GM12878 (cell line): ENCODE data around the gene MYBBP1A. TPM values are rescaled to one million over a fixed set of nuclear protein-coding genes. Genes with fewer than 3 reads are reported as not detected.

Experiments
- BCL11A ChIP-seq: IDR thresholded peaks from 2 replicates; pipeline ENCODE4 v1.6.1; 2011; ENCODE audit warnings: low read depth, low read length
- BMI1 ChIP-seq: fragments of 450-650 bp; IDR thresholded peaks from 2 replicates; pipeline ENCODE4 v1.6.1; 2016; ENCODE audit warnings: mild to moderate bottlenecking, moderate library complexity, borderline replicate concordance
- CBX5 ChIP-seq: sonication (generic); IDR thresholded peaks from 2 replicates; pipeline ENCODE4 v1.6.1; 2016; ENCODE audit warnings: low read depth, moderate library complexity, mild to moderate bottlenecking, inconsistent platforms
- ETV6 ChIP-seq, 2 experiments: fragments of 450-650 bp in 1 of 2; IDR thresholded peaks in 1 of 2; conservative IDR thresholded peaks in 1 of 2; 2 replicates each; pipeline ENCODE4 v1.6.1; 2014; ENCODE audit warnings: antibody characterized with exemption in 1 of 2, borderline replicate concordance in 1 of 2, low read depth in 1 of 2, mild to moderate bottlenecking in 1 of 2, moderate library complexity in 1 of 2
- MTA2 ChIP-seq: fragments of 450-650 bp; IDR thresholded peaks from 2 replicates; pipeline ENCODE4 v1.6.1; 2016; ENCODE audit warnings: low read depth, mild to moderate bottlenecking, moderate library complexity
- MTA3 ChIP-seq: IDR thresholded peaks from 2 replicates; pipeline ENCODE4 v1.6.1; 2012; ENCODE audit warnings: low read length, inconsistent platforms, borderline replicate concordance
- NBN ChIP-seq: fragments of 450-650 bp; IDR thresholded peaks from 2 replicates; pipeline ENCODE4 v1.6.1; 2016
- NFXL1 ChIP-seq: fragments of 450-650 bp; IDR thresholded peaks from 2 replicates; pipeline ENCODE4 v1.6.1; 2017; ENCODE audit warnings: antibody characterized with exemption, mild to moderate bottlenecking, borderline replicate concordance
- NKRF ChIP-seq: fragments of 450-650 bp; conservative IDR thresholded peaks from 2 replicates; pipeline ENCODE4 v1.6.1; 2017; ENCODE audit warnings: mild to moderate bottlenecking, moderate library complexity
- PRDM15 ChIP-seq: fragments of 450-650 bp; formaldehyde crosslinking; IDR thresholded peaks from 2 replicates; pipeline ENCODE4 v1.4.0; 2020; ENCODE audit warnings: mild to moderate bottlenecking, moderate library complexity
- RB1 ChIP-seq: fragments of 450-650 bp; formaldehyde crosslinking; IDR thresholded peaks from 2 replicates; pipeline ENCODE4 v1.6.1; 2017; ENCODE audit warnings: mild to moderate bottlenecking, borderline replicate concordance
- RELB ChIP-seq: fragments of 450-650 bp; IDR thresholded peaks from 2 replicates; pipeline ENCODE4 v1.6.1; 2017; ENCODE audit warnings: low read depth, mild to moderate bottlenecking, moderate library complexity
- SIX5 ChIP-seq: IDR thresholded peaks from 2 replicates; pipeline ENCODE4 v1.6.1; 2011; ENCODE audit warnings: mild to moderate bottlenecking, low read depth, low read length, moderate library complexity; ENCODE audit not compliant: severe bottlenecking
- SMC3 ChIP-seq: IDR thresholded peaks from 2 replicates; pipeline ENCODE4 v1.6.1; 2011; ENCODE audit warnings: low read length, improper control_type of control experiment, borderline replicate concordance
- TCF7 ChIP-seq: IDR thresholded peaks from 2 replicates; pipeline ENCODE4 v1.6.1; 2014; ENCODE audit warnings: antibody characterized with exemption, borderline replicate concordance
- ZBTB40 ChIP-seq: fragments of 450-650 bp; IDR thresholded peaks from 2 replicates; pipeline ENCODE4 v1.6.1; 2016; ENCODE audit warnings: mild to moderate bottlenecking, moderate library complexity, borderline replicate concordance
- polyA plus RNA-seq, 11 experiments: library from polyadenylated mRNA; depleted of rRNA in 4 of 11; unstranded in 6 of 11; stranded (reverse) in 5 of 11; fragments of >200 nt; fragmentation: Nextera tagmentation in 4 of 11; fragmentation: Illumina TruSeq in 1 of 11; extraction: Ambion mirVana in 4 of 11; extraction: Trizol in 1 of 11; gene quantifications; 1 replicate in 1 of 11; 2 replicates in 10 of 11; pipeline versions ENCODE4 v1.2.1 to v1.2.3, GENCODE V29; 2011 to 2016; ENCODE audit warnings: inconsistent platforms in 2 of 11, missing spikeins in 2 of 11, low read depth in 1 of 11
- total RNA-seq, 4 experiments: library from RNA; depleted of rRNA in 3 of 4; stranded (reverse); fragments of >200 nt in 3 of 4; fragmentation: Illumina TruSeq in 1 of 4; extraction: Trizol in 1 of 4; gene quantifications; 2 replicates each; pipeline versions ENCODE4 v1.2.1 to v1.2.3, GENCODE V29; 2013 to 2021

MYBBP1A gene
- total and polyA plus RNA-seq, 10 of the 15 experiments (the other 5 are each of a cell fraction or from before 2014, with no cell fraction given), result 2.5 to 121 (median 71.6) TPM

GRCh38 chr17:4565209-4566141 is 10.3 kb upstream of the MYBBP1A start (continued):
- no peak for TF ChIP-seq RELB
- peak; percentile 94; the same call in 1 of the 2 replicates for TF ChIP-seq RB1
- TF ChIP-seq NBN, result no peak
- TF ChIP-seq BCL11A, result no peak
- TF ChIP-seq MTA3, result no peak
- TF ChIP-seq NKRF, result no peak
- TF ChIP-seq MTA2, result no peak
- TF ChIP-seq NFXL1, result no peak
- no peak for TF ChIP-seq PRDM15 (CRISPR knock-in tag)
- TF ChIP-seq TCF7, result no peak
- TF ChIP-seq BMI1, result no peak
- peak; percentile 47; the same call in 1 of the 2 replicates for TF ChIP-seq SMC3
- no peak for TF ChIP-seq ZBTB40
- TF ChIP-seq SIX5, result no peak
- TF ChIP-seq ETV6 (conservative IDR thresholded peaks at IDR 0.05 in 1 of 2, IDR thresholded peaks at IDR 0.05 in 1 of 2; ENCODE audit: borderline replicate concordance in 1 of 2, low read depth in 1 of 2), result no peak
- TF ChIP-seq CBX5, result no peak
